CD4-positive, alpha-beta T cell treated with Interleukin-15 for 4 hours (primary cell): ENCODE measurements around the gene DYRK1A.

Experiments
- DNase-seq: peaks from one replicate; pipeline ENCODE4 v3.0.0-alpha.2; 2020; ENCODE audit warnings: low spot score

DYRK1A gene

DNA sequence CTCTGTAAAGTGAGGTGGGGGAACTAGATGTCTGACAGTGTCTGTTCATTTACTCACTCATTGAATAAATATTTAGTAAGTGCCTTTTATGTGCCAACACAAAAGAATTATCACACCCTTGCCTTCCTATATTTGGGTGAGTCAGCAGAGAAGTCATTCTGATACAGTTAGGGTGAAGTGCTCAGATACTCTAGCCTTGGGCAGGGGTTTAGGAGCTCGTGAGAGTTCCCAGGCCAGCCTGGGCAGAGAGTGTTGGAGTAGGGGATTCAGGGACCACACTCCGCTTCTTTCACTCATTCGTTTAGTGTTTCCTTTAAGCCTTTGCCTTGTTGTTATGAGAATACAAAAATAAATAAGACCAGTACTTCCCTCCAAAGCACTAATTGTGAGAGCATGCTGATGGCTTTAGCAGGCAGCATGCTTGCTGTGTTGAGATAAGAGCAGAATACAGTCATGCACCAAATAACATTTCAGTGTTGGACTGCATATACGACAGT lies 83.9 kb downstream of the DYRK1A start:
- no peak for DNase-seq

DNA sequence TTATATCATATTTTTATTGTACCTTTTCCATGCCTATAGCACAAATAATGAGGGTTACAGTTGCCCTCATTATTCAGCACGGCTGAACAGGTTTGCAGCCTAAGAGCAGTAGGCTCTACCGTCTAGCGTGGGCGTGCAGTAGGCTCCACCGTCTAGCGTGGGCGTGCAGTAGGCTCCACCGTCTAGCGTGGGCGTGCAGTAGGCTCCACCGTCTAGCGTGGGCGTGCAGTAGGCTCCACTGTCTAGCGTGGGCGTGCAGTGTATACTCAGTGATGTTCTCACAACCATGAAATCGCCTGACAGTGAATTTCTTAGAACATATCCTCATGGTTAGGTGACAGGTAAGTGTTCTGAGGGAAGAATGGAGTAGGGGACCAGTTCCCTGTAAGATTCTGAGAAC lies 84.9 kb downstream of the DYRK1A start:
- no peak for DNase-seq

GRCh38 chr21:37452227-37452626 lies 85.7 kb downstream of the DYRK1A start:
- no peak for DNase-seq

DNA sequence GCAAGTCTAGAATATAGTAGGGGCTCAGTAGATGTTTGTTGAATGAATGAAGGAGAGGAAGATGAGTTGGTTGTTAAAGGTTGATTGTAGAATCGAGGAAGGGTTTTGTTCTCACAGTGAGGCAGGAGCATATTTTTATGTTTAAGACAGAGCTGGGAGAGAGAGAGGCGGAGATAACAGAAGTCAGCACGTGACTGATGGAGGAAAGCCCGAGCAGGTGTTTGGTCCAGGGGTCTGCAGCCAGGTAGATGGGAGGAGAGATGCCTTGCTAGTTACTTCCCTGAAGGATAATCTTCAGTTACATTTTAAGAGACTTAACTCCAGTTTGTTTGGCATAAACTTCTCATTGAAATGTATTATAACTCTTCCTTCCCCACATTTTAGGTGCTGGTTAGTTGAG lies 86.8 kb downstream of the DYRK1A start:
- DNase-seq: no peak

GRCh38 chr21:37454869-37455503 lies 88.4 kb downstream of the DYRK1A start:
- DNase-seq: no peak

DNA sequence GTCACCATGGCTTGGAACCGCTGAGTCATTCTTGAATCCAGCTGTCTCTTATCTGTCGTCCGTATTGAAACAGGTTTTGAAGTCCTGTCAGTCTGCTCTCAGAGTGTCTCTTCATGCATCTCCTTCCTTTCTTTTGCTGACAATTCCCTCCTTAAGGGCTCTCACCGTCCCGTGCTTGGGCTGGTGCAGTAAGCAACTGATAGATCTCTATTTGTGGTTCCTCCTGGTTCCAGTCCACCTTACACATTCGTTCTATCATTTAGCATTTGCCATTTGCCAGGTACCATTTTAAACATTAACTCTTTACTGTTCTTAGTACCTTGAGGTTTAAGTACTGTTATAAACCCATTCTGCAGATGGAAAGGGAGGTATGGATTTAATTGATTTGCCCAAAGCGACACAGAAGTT lies 88.9 kb downstream of the DYRK1A start:
- no peak for DNase-seq

DNA sequence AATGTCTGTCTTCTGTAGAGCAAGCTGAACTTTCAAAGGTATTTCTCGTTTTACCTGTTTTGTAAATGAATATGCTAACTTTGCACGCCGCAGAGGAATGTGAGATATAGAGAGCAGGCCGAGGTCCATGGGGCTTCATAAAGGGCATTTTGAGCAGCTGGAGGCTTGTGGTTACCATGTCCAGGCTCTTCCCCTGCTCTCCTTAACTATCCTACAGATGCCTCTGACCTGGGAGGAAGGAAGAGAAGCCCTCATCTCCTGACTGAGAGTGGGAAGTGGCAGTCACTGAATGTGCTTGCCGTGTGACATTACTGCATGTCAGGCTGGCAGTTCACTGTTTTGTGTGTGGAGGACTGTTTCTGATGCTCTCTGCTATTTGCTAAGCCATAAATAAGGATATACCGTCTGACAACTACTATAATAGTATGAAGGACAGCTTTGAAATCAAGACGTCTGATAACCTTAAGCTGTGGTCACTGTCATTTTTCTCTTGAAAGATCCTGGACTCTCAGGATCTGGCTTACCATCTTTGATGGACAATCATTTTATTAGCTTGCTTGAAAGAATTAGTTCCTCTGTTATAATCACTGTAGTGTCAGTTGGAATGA lies 92.2 kb downstream of the DYRK1A start:
- DNase-seq: no peak

GRCh38 chr21:37459575-37459974 lies 93.0 kb downstream of the DYRK1A start:
- DNase-seq: no peak

DNA sequence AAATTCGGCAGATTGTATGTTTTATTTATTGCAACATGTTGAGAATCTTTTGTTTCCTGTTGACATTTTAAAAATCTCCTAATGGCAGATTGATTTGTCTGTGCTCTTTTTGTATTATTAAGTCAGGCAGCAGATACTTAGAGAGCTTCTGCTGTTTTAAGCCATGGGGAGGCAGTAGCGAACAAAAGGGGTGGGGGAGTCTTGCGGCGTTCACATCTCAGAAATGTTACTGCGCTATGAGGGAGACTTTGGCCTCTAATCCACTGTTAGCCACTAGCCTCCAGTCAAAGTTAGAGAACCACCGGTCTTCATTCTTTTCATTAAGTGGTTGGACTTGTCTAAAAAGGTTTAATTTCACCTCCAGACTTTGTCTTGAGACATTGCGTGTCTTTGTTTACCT lies 93.6 kb downstream of the DYRK1A start:
- no peak for DNase-seq

DNA sequence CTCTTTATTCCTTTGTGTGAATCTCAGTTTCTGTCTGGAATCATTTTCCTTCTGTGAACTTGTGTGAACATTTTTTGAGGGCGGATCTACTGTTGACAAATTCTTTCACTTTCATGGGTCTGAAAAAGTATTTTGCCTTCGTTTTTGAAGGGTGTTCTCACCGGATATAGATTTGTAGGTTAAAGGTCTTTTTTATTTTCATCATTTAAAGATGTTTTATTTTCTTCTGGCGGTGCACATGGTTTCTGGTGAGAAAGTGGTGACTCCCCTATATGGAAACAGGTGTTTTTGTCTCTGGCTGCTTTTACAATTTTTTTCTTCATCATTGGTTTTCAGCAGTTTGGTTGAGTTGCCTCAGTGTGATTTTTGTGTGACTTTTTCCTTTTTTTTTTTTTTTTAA lies 94.9 kb downstream of the DYRK1A start:
- peak; percentile 27 for DNase-seq

- DNase-seq: no peak
These were observed 95.7 kb downstream of the DYRK1A start for GRCh38 chr21:37462087-37462861.

DNA sequence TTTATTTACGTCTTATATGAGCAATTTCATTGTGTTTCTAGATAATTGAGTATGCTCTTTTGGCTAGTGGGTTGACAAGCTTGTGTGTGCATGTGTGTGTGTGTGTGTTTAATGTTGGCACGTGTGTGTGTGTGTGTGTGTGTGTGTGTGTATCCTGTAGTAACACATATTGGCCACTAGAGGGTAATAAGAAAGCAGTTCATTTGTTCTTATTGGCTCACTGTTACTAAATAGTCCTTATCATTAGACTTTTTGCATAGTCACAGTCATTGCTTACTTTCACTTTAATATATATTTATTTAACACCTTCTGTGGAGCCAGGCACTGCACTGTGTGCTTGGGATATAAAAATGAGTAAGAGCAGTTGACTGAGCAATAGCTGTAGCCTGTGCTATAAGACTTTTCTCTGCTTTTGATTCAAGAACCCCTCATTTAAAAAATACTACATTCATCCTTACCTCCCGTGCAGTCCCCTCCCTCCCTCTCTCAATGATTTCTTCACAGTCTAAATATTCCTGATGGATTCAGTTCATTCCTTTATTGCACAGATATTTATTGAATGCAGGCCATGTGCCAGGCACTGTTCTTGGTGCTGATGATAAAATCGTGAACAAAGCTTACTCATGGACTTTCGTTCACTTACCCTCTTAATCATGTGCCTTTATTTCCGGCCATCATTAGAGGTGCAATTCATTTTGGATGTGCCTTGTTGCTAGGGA lies 96.7 kb downstream of the DYRK1A start:
- DNase-seq: peak; percentile 40

DNA sequence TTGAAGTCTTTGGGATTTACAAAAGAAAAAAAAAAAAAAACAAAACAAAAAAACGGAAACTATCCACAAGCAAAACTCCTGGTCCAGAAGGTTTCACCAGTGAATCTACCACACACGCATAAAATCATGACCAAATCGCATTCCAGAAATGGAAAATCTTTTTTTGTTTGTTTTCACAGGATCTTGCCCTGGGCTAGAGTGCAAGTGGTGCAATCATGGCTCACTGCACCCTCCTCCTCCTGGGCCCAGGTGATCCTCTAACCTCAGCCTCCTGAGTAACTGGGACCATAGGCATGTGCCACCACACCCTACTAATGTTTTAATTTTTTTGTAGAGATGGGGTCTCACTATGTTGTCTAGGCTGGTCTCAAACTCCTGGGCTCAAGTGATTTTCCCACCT lies 100.5 kb downstream of the DYRK1A start:
- DNase-seq: no peak

- DNase-seq: no peak
These were observed 102.3 kb downstream of the DYRK1A start for GRCh38 chr21:37468909-37469308.

- DNase-seq: no peak
These were observed 102.9 kb downstream of the DYRK1A start for GRCh38 chr21:37469441-37469840.

GRCh38 chr21:37472581-37472980 lies 106.0 kb downstream of the DYRK1A start:
- DNase-seq: no peak

- DNase-seq: no peak
These were observed 106.9 kb downstream of the DYRK1A start for GRCh38 chr21:37473491-37473890.

GRCh38 chr21:37474342-37474741 lies 107.8 kb downstream of the DYRK1A start:
- DNase-seq: no peak

DNA sequence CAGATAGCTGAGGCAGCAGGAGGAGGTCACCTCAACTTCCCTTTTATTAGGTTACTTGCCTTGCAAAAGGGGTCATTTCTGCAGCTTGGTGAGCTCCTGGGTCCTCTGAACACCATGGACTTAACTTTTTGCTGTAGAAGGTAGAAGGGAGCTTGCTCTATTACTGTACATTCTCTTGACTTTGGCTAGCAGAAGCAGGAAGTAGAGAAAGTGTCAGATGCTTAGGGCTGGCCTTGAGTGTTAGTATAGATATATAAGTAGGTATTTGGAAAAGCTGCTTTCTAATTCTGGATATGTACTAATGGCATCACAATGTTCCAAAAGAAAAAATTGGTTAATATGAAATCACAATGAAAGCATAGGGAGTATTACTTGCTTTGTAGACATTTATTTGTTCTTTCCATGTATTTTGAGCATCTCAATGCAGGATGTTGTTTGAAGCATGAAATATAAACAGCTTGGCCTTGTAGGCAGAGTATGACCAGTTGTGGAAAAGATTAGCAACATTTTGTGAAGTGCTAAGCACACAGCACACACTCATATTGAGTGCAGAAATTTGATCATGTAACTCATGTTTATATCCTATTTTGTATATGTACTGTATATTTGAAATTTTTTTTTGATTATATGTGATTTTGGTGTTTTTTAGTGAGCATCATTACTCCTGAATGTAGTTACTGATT lies 108.8 kb downstream of the DYRK1A start:
- DNase-seq: no peak

DNA sequence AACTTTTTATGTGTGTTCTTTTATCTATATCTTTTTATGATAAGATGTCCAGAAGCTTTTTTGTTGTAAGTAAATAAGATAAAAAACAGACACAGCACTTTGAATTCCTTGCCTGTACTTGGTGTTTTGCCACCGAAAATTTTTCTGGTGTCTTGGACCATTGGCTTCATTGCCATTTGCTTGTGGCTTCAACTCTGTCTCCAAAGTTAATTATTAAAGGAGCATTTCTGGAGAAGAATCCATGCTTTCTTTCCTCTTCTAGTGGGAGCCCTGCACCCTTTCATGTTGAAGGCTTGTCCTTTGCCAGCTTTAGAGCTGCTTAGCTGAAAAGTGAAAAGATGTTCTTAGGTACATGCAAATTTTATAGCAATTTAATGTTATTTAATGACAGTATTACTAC lies 112.2 kb downstream of the DYRK1A start:
- DNase-seq: no peak

DNA sequence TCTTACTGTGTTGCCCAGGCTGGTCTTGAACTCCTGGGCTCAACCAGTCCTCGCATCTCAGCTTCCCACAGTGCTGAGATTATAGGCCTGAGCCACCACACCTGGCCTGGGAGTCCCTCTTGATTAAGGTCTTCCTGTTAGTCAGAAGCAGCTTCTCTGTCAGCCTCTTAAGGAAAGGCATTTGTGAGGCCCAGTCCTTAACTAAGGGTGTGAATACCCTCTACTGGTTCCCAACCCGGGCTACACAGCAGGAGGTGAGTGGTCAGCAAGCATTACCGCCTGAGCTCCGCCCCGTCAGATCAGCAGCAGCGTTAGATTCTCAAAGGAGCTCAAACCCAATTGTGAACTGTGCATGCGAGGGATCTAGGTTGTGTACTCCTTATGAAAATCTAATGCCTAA lies 117.2 kb downstream of the DYRK1A start:
- no peak for DNase-seq
